Neuronal stem cell (in vitro differentiated cells): ENCODE data around the gene ZNF670.

Experiments
- DNase-seq: peaks from one replicate; pipeline ENCODE4 v3.0.0-alpha.2; 2013; ENCODE audit warnings: low spot score
- H2AFZ ChIP-seq: one replicate; pipeline ENCODE4 v1.6.1; 2013; ENCODE audit warnings: mild to moderate bottlenecking, low read length, inconsistent platforms
- H2AK5ac ChIP-seq: 2 replicates; pipeline ENCODE4 v1.6.1; 2013; ENCODE audit warnings: low read depth, mild to moderate bottlenecking, inconsistent platforms, low read length, moderate library complexity, mixed read lengths
- H2BK120ac ChIP-seq: 2 replicates; pipeline ENCODE4 v1.6.1; 2013; ENCODE audit warnings: low read depth, mild to moderate bottlenecking, inconsistent platforms, low read length, moderate library complexity, mixed read lengths
- H2BK12ac ChIP-seq: one replicate; pipeline ENCODE4 v1.6.1; 2013; ENCODE audit warnings: low read length, inconsistent platforms
- H2BK15ac ChIP-seq: 2 replicates; pipeline ENCODE4 v1.6.1; 2013; ENCODE audit warnings: mild to moderate bottlenecking, low read length, inconsistent platforms, mixed read lengths
- H2BK5ac ChIP-seq: one replicate; pipeline ENCODE4 v1.6.1; 2013; ENCODE audit warnings: inconsistent platforms, mild to moderate bottlenecking, low read length, moderate library complexity
- H3K14ac ChIP-seq: one replicate; pipeline ENCODE4 v1.6.1; 2013; ENCODE audit warnings: low read length, inconsistent platforms
- H3K18ac ChIP-seq: 2 replicates; pipeline ENCODE4 v1.6.1; 2013; ENCODE audit warnings: low read length, inconsistent platforms
- H3K23ac ChIP-seq: 2 replicates; pipeline ENCODE4 v1.6.1; 2013; ENCODE audit warnings: low read depth, mild to moderate bottlenecking, mixed read lengths, low read length, inconsistent platforms; ENCODE audit not compliant: poor library complexity
- H3K27ac ChIP-seq: replicated peaks from 3 replicates; pipeline ENCODE4 v1.5.1; 2013; ENCODE audit warnings: low read length, inconsistent platforms
- H3K27me3 ChIP-seq, 3 experiments: 2 replicates each; pipeline ENCODE4 v1.6.1; 2013; ENCODE audit warnings: low read length in 3 of 3, mild to moderate bottlenecking in 2 of 3, inconsistent platforms in 1 of 3, low read depth in 1 of 3, mixed read lengths in 1 of 3, moderate library complexity in 1 of 3; ENCODE audit not compliant: control insufficient read depth in 3 of 3, insufficient read depth in 3 of 3
- H3K36me3 ChIP-seq, 2 donors: replicated peaks in 1 of 2; 2 replicates each; pipeline ENCODE4 v1.6.1; 2013; ENCODE audit warnings: low read length in 2 of 2; ENCODE audit not compliant: control insufficient read depth in 2 of 2, insufficient read depth in 2 of 2
- H3K4ac ChIP-seq: 2 replicates; pipeline ENCODE4 v1.6.1; 2013; ENCODE audit warnings: inconsistent platforms, mild to moderate bottlenecking, low read length, moderate library complexity
- H3K4me1 ChIP-seq, 2 donors: 1 replicate in 1 of 2; 2 replicates in 1 of 2; pipeline ENCODE4 v1.6.1; 2013; ENCODE audit warnings: low read length in 2 of 2, low read depth in 1 of 2; ENCODE audit not compliant: control insufficient read depth in 2 of 2, insufficient read depth in 1 of 2
- H3K4me2 ChIP-seq: one replicate; pipeline ENCODE4 v1.6.1; 2013; ENCODE audit warnings: mild to moderate bottlenecking, low read length, inconsistent platforms; ENCODE audit not compliant: insufficient read depth, poor library complexity, severe bottlenecking
- H3K4me3 ChIP-seq, 2 donors: 2 replicates each; pipeline ENCODE4 v1.5.1; 2013; ENCODE audit warnings: low read length in 2 of 2, mild to moderate bottlenecking in 2 of 2, inconsistent platforms in 1 of 2, moderate library complexity in 1 of 2
- H3K79me1 ChIP-seq: one replicate; pipeline ENCODE4 v1.6.1; 2013; ENCODE audit warnings: low read depth, mild to moderate bottlenecking, inconsistent platforms, low read length, moderate library complexity
- H3K9ac ChIP-seq: one replicate; pipeline ENCODE4 v1.6.1; 2013; ENCODE audit warnings: mild to moderate bottlenecking, low read depth, low read length, inconsistent platforms; ENCODE audit not compliant: poor library complexity
- H3K9me3 ChIP-seq, 2 donors: replicated peaks in 1 of 2; 2 replicates each; pipeline versions ENCODE3 to v1.6.1; 2013; ENCODE audit warnings: low read length in 2 of 2, mild to moderate bottlenecking in 2 of 2, inconsistent platforms in 1 of 2, low read depth in 1 of 2, mixed read lengths in 1 of 2, moderate library complexity in 1 of 2; ENCODE audit not compliant: control insufficient read depth in 2 of 2, insufficient read depth in 1 of 2
- H4K8ac ChIP-seq: one replicate; pipeline ENCODE4 v1.6.1; 2013; ENCODE audit warnings: low read depth, mild to moderate bottlenecking, inconsistent platforms, low read length, moderate library complexity
- H4K91ac ChIP-seq: one replicate; pipeline ENCODE4 v1.6.1; 2013; ENCODE audit warnings: low read length, low read depth, mild to moderate bottlenecking, inconsistent platforms; ENCODE audit not compliant: poor library complexity
- WGBS, 2 donors: extraction: QIAGEN DNeasy Blood & Tissue Kit; methylation state at CpG; one replicate each; pipeline ENCODE4 v1.1.7; 2013; ENCODE audit warnings: missing lambda C conversion rate in 2 of 2, mixed read lengths in 1 of 2; ENCODE audit not compliant: insufficient read length in 2 of 2, insufficient replicate concordance in 1 of 2; ENCODE audit errors: extremely low coverage in 2 of 2; 5-methylcytosine and 5-hydroxymethylcytosine counted together

ZNF670 gene

GRCh38 chr1:247064304-247064703, 14.3 kb downstream of the ZNF670 start:
- Histone ChIP-seq H3K18ac (no peak overlapping the region), H4K8ac (no peak overlapping the region), H3K79me1 (peaks cover 15% of the 10 kb centered on the region), H2BK120ac (no peak overlapping the region), H2AFZ (no peak overlapping the region), H3K14ac (no peak overlapping the region), H3K27me3 (no peaks in the 10 kb centered on the region), H3K4me2 (no peak overlapping the region), H2BK15ac (no peak overlapping the region), H3K23ac (no peak overlapping the region), H3K9me3 (peaks cover 27 to 77% of the 10 kb centered on the region in 2 donors), H4K91ac (no peak overlapping the region), H3K4me3 (no peak overlapping the region), H3K4me1 (no peaks in the 10 kb centered on the region), H2BK12ac (no peak overlapping the region), H2BK5ac (no peak overlapping the region), H3K27ac (no peak overlapping the region), H3K9ac (no peak overlapping the region), H3K36me3 (peaks cover 7 to 10% of the 10 kb centered on the region in 2 donors), H3K4ac (no peak overlapping the region), H2AK5ac (no peak overlapping the region)
- no CpG with 5 or more reads among the region's 3 CpGs for WGBS, 2 donors
- DNase-seq = no peak

GRCh38 chr1:247060771-247061170, 17.8 kb downstream of the ZNF670 start:
- H3K36me3 ChIP-seq = peaks cover 2 to 8% of the 10 kb centered on the region in 2 donors
- no peak overlapping the region for H3K4ac ChIP-seq
- H3K9ac ChIP-seq = no peak overlapping the region
- no peak overlapping the region for H3K18ac ChIP-seq
- no peak overlapping the region for H3K4me2 ChIP-seq
- H2BK120ac ChIP-seq = no peak overlapping the region
- no peak overlapping the region for H2BK15ac ChIP-seq
- no peak overlapping the region for H2BK12ac ChIP-seq
- no CpG with 5 or more reads among the region's 4 CpGs for WGBS, 2 donors
- no peak overlapping the region for H2BK5ac ChIP-seq
- H2AFZ ChIP-seq = no peak overlapping the region
- no peak overlapping the region for H3K23ac ChIP-seq
- H3K9me3 ChIP-seq = peaks cover 20 to 80% of the 10 kb centered on the region in 2 donors
- H3K4me3 ChIP-seq = no peak overlapping the region
- H3K79me1 ChIP-seq = peaks cover 10% of the 10 kb centered on the region
- H3K4me1 ChIP-seq = no peaks in the 10 kb centered on the region
- H3K14ac ChIP-seq = no peak overlapping the region
- no peak overlapping the region for H4K8ac ChIP-seq
- no peak overlapping the region for H3K27ac ChIP-seq
- no peaks in the 10 kb centered on the region for H3K27me3 ChIP-seq
- DNase-seq = no peak
- H2AK5ac ChIP-seq = no peak overlapping the region
- no peak overlapping the region for H4K91ac ChIP-seq

GRCh38 chr1:247056071-247056470, 22.5 kb downstream of the ZNF670 start:
- Histone ChIP-seq H2BK5ac (no peak overlapping the region), H3K79me1 (peaks cover 4% of the 10 kb centered on the region), H3K18ac (no peak overlapping the region), H3K27ac (no peak overlapping the region), H3K4me2 (no peak overlapping the region), H2BK120ac (no peak overlapping the region), H4K91ac (no peak overlapping the region), H3K9ac (no peak overlapping the region), H3K4ac (no peak overlapping the region), H3K27me3 (no peaks in the 10 kb centered on the region), H3K36me3 (peaks cover 0 to 4% of the 10 kb centered on the region in 2 donors), H3K4me3 (no peak overlapping the region), H2BK12ac (no peak overlapping the region), H3K14ac (no peak overlapping the region), H3K23ac (no peak overlapping the region), H4K8ac (no peak overlapping the region), H2AK5ac (no peak overlapping the region), H2BK15ac (no peak overlapping the region), H3K4me1 (no peaks in the 10 kb centered on the region), H2AFZ (no peak overlapping the region), H3K9me3 (peaks cover 27 to 90% of the 10 kb centered on the region in 2 donors)
- DNase-seq = no peak
- WGBS, 2 donors = no CpG with 5 or more reads among the region's 2 CpGs

GRCh38 chr1:247054992-247055415, 23.6 kb downstream of the ZNF670 start:
- peaks cover 0 to 4% of the 10 kb centered on the region in 2 donors for H3K36me3 ChIP-seq
- H3K4me1 ChIP-seq = no peaks in the 10 kb centered on the region
- DNase-seq = no peak
- H3K4me2 ChIP-seq = no peak overlapping the region
- no CpG with 5 or more reads among the region's 2 CpGs for WGBS, 2 donors
- H3K27me3 ChIP-seq = no peaks in the 10 kb centered on the region
- H3K4me3 ChIP-seq = peak overlapping the region in 1 of 2 donors; percentile 30
- no peak overlapping the region for H3K4ac ChIP-seq
- no peak overlapping the region for H2AK5ac ChIP-seq
- H3K9ac ChIP-seq = no peak overlapping the region
- no peak overlapping the region for H4K8ac ChIP-seq
- peaks cover 4% of the 10 kb centered on the region for H3K79me1 ChIP-seq
- no peak overlapping the region for H4K91ac ChIP-seq
- no peak overlapping the region for H2BK12ac ChIP-seq
- no peak overlapping the region for H3K18ac ChIP-seq
- H3K23ac ChIP-seq = no peak overlapping the region
- no peak overlapping the region for H3K27ac ChIP-seq
- H2BK15ac ChIP-seq = no peak overlapping the region
- peaks cover 27 to 87% of the 10 kb centered on the region in 2 donors for H3K9me3 ChIP-seq
- H2BK5ac ChIP-seq = no peak overlapping the region
- no peak overlapping the region for H2AFZ ChIP-seq
- no peak overlapping the region for H2BK120ac ChIP-seq
- no peak overlapping the region for H3K14ac ChIP-seq
